Mesodermal cell (in vitro differentiated cells): ENCODE data around the gene CARD9.

Experiments used
- H3K27ac ChIP-seq: 2 replicates; pipeline ENCODE4 v1.7.0; 2013; ENCODE audit warnings: mild to moderate bottlenecking, low read depth, low read length, moderate library complexity; ENCODE audit not compliant: severe bottlenecking
- H3K36me3 ChIP-seq: 2 replicates; pipeline ENCODE4 v1.7.1; 2013; ENCODE audit warnings: mild to moderate bottlenecking, low read length, moderate library complexity; ENCODE audit not compliant: control insufficient read depth, insufficient read depth
- H3K4me1 ChIP-seq: one replicate; pipeline ENCODE4 v1.7.1; 2013; ENCODE audit warnings: mild to moderate bottlenecking, low read length; ENCODE audit not compliant: insufficient read depth, control insufficient read depth, poor library complexity, severe bottlenecking
- H3K4me3 ChIP-seq: 2 replicates; pipeline ENCODE4 v1.7.0; 2013; ENCODE audit warnings: low read length, control low read depth, mild to moderate bottlenecking; ENCODE audit not compliant: insufficient read depth, poor library complexity, severe bottlenecking; ENCODE audit errors: extremely low read depth
- H3K9me3 ChIP-seq: 2 replicates; pipeline ENCODE4 v1.7.1; 2013; ENCODE audit warnings: mild to moderate bottlenecking, low read length, moderate library complexity; ENCODE audit not compliant: control insufficient read depth
- WGBS, 2 experiments: methylation state at CpG; one replicate each; pipeline ENCODE4 v1.1.5; 2013; ENCODE audit warnings: missing lambda C conversion rate in 2 of 2; ENCODE audit not compliant: insufficient coverage in 2 of 2; 5-methylcytosine and 5-hydroxymethylcytosine counted together

The CARD9 gene

DNA sequence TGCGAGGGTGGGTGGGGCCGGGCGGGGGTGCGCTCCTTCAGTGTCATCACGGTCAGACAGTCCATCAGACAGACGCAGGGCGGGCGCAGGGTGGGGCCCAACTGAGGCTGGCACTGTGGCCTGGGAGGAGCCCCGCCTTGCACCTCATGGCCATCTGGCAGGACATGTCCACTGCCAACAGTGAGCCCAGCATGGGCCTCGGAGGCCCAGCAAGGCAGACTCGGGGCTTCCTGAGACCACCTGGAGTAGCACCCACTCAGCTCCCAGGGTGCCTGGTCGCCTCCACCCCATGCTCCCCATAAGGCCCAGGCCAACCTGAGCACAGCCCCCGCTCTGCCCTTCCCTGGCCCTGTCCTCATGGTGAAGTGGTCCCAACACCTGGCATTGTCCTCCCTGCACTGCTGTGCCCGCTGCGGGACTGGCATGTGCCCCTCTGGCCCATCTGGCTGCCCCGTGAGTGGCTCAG lies 54.7 kb downstream of the CARD9 start:
- Histone ChIP-seq H3K4me3 (no peak overlapping the region), H3K9me3 (peaks cover 19% of the 10 kb centered on the region), H3K27ac (no peak overlapping the region), H3K4me1 (no peaks in the 10 kb centered on the region), H3K36me3 (no peaks in the 10 kb centered on the region)
- WGBS, 2 experiments: 96 to 97% methylated on average over 13 to 16 of the region's 16 CpGs

DNA sequence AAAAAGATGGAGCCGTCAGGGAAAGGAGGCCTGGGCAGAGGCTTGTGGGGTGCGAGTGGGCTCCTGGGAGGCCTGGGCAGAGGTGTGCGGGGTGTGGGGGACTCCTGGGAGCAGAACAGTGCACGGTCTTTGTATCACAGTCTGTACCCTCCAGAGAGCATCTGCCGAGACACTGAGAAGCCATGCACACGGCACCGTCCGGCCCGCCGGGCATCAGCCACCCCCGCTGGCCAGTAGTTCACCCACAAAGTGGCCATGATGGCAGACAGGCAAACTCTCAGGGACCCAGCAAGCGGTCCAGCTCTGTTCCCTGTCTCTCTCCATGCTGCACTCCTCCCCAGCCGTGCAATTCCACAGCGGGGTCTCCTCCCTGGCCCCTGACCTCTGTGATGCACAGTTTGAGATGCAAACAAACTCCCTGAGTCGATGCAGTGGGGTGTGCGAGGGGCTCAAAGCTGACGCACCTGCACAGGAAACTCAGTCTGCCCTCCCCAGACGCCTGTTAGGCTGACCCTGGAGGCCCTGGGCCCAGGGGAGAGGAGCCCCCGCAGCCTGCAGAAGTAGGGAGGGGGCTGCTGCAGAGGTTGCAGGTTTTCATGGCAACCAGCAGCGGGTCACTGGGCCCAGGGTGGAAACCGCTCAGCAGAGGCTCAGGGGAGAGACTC lies 55.2 kb downstream of the CARD9 start:
- H3K27ac ChIP-seq: no peak overlapping the region
- H3K36me3 ChIP-seq: no peaks in the 10 kb centered on the region
- no peaks in the 10 kb centered on the region for H3K4me1 ChIP-seq
- H3K4me3 ChIP-seq: no peak overlapping the region
- peaks cover 19% of the 10 kb centered on the region for H3K9me3 ChIP-seq
- WGBS, 2 experiments: 88 to 91% methylated on average over 20 of the region's 21 CpGs

DNA sequence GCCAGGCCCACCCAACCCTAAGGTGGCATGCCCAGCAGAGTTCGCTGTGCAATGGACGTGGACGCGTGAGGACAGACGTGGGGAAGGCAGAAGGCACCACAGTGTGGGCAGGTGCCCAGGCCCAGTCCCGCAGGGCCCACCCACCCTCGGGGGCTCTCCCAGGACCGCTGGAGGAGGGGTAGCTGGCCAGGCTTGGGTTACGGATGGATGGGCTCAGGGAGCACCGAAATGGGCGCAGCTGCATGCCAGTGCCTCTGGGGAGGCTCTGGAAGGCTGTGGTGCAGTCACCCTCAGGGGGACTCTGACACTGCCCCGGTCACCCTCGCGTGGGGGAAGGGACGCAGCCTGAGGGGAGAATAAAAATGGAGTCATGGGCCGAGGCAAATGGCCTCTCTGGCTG lies 55.8 kb downstream of the CARD9 start:
- Histone ChIP-seq H3K27ac (no peak overlapping the region), H3K4me1 (no peaks in the 10 kb centered on the region), H3K36me3 (no peaks in the 10 kb centered on the region), H3K4me3 (no peak overlapping the region), H3K9me3 (peaks cover 19% of the 10 kb centered on the region)
- WGBS, 2 experiments: 84 to 91% methylated on average over 7 to 16 of the region's 16 CpGs

DNA sequence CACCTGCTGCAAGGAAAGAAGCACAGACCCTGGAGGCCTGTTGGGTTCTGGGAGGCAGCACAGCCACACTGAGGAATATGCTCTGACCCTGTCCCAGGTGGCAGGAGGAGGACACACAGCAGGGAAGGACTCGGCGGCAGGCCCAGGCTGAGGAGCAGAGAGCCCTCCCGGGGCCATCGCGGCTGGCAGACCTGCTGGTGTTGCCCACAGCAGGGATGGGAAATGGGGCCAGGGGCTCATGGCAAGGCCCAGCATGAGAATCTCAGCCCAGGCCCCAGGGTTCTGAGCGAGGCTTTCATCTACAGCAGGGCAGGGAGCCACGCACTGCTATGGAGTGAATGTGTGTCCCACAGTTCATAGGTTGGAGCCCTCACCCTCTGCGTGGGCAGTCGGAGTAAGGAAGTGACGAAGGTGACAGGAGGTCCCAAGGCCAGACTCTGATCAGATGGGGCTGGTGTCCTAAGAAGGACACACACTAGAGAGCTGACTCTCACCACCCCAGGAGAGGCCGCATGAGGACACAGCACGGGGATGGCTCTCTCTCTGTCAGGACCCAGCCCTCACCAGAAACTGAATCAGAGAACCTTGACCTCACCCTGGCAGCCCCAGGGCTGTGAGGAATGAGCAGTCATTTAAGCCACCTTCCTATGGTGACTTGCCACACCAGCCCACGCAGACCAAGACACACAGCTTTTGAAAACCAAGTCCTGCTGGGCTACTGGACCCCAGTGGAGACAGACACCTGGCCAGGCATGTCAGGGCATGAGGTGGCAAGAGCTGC lies 56.4 kb downstream of the CARD9 start:
- H3K36me3 ChIP-seq: no peaks in the 10 kb centered on the region
- no peaks in the 10 kb centered on the region for H3K4me1 ChIP-seq
- 91 to 97% methylated on average over 11 to 12 of the region's 13 CpGs for WGBS, 2 experiments
- peaks cover 19% of the 10 kb centered on the region for H3K9me3 ChIP-seq
- no peak overlapping the region for H3K4me3 ChIP-seq
- H3K27ac ChIP-seq: no peak overlapping the region

DNA sequence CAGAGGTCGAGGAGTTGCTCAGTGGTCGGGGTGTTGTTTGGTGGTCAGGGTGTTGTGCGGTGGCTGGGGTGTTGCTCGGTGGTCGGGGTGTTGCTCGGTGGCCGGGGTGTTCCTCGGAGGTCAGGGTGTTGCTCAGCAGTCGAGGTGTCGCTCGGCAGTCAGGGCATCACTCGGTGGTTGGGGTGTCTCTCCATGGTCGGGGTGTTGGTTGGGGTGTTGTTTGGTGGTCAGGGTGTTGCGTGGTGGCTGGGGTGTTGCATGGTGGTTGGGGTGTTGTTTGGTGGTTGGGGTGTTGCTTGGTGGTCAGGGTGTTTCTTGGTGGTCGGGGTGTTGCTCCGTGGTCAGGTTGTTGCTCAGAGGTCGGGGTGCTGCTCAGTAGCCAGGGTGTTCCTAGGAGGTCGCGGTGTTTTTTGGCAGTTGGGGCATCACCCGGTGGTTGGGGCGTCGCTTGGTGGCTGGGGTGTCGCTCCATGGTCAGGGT lies 57.2 kb downstream of the CARD9 start:
- Histone ChIP-seq H3K4me3 (no peak overlapping the region), H3K4me1 (peaks cover 3% of the 10 kb centered on the region), H3K36me3 (no peaks in the 10 kb centered on the region), H3K27ac (no peak overlapping the region), H3K9me3 (peaks cover 19% of the 10 kb centered on the region)
- 93 to 96% methylated on average over 18 of the region's 23 CpGs for WGBS, 2 experiments

DNA sequence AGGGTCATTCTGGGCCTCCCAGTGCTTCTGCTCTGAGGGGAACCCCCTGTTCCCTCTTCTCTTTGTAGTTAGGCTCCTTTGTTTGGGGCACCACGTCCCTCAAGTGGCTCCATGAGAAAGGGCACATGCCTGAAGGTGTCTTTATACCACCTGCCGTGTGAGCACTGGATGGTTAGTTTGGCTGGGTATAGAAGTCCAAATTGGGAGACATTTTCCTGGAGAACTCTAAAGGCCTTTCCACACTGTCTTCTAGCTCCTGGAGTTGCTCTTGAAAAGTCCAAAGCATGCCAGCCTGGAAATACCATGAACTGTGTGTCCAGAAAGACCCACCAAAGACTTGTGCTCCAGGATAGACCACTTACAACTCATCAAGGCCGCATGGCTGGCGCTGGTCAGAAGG lies 58.5 kb downstream of the CARD9 start:
- H3K4me1 ChIP-seq: peaks cover 3% of the 10 kb centered on the region
- H3K9me3 ChIP-seq: peaks cover 19% of the 10 kb centered on the region
- H3K27ac ChIP-seq: no peak overlapping the region
- H3K4me3 ChIP-seq: no peak overlapping the region
- 70 to 89% methylated on average over 3 of the region's 4 CpGs for WGBS, 2 experiments
- no peaks in the 10 kb centered on the region for H3K36me3 ChIP-seq

DNA sequence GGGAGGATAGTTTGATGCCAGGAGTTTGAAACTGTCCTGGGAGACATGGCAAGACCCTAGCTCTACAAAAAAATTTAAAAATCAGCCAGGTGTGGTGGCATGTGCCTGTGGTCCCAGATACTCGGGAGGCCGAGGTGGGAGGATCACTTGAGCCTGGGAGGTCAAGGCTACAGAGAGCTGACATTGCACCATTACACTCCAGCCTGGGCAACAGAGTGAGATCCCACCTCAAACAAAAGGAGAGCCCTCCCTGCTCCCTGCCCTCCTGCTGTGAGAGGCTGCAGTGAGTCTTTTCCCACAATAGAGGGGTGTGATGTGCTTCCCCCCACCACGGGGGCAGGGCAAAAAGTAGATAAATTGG lies 59.4 kb downstream of the CARD9 start:
- Histone ChIP-seq H3K9me3 (peaks cover 19% of the 10 kb centered on the region), H3K4me3 (no peak overlapping the region), H3K27ac (no peak overlapping the region), H3K36me3 (no peaks in the 10 kb centered on the region), H3K4me1 (peaks cover 3% of the 10 kb centered on the region)
- 94 to 100% methylated on average over 1 to 2 of the region's 3 CpGs for WGBS, 2 experiments
